Hepatocyte (in vitro differentiated cells): ENCODE data around the gene ARHGAP42. TPM values are rescaled to one million over a fixed set of nuclear protein-coding genes. Genes with fewer than 3 reads are reported as not detected.

Source experiments
- DNase-seq: peaks from one replicate; pipeline ENCODE4 v3.0.0-alpha.2; 2016; ENCODE audit warnings: low spot score
- H2AFZ ChIP-seq: fragments of 200-600 bp; sonication (generic); 2 replicates; pipeline ENCODE4 v1.6.0; 2016; ENCODE audit warnings: antibody characterized with exemption, mild to moderate bottlenecking
- H3K27ac ChIP-seq: fragments of 200-600 bp; sonication (generic); 2 replicates; pipeline ENCODE4 v1.5.1; 2016; ENCODE audit warnings: mild to moderate bottlenecking
- H3K27me3 ChIP-seq: fragments of 200-600 bp; sonication (generic); 2 replicates; pipeline ENCODE4 v1.6.1; 2016
- H3K36me3 ChIP-seq: fragments of 200-600 bp; sonication (generic); replicated peaks from 2 replicates; pipeline ENCODE4 v1.5.1; 2016; ENCODE audit warnings: low read depth; ENCODE audit not compliant: insufficient read depth
- H3K4me1 ChIP-seq: fragments of 200-600 bp; sonication (generic); 2 replicates; pipeline ENCODE4 v1.5.1; 2016; ENCODE audit warnings: mild to moderate bottlenecking, moderate library complexity; ENCODE audit not compliant: insufficient read depth
- H3K4me2 ChIP-seq: fragments of 200-600 bp; sonication (generic); 2 replicates; pipeline ENCODE4 v1.6.0; 2016
- H3K4me3 ChIP-seq: fragments of 200-600 bp; sonication (generic); 2 replicates; pipeline ENCODE4 v1.5.1; 2016; ENCODE audit warnings: mild to moderate bottlenecking
- H3K79me2 ChIP-seq: fragments of 200-600 bp; sonication (generic); 2 replicates; pipeline ENCODE4 v1.6.0; 2017; ENCODE audit warnings: mild to moderate bottlenecking
- H3K9me2 ChIP-seq: fragments of 200-600 bp; sonication (generic); replicated peaks from 2 replicates; pipeline ENCODE4 v1.6.0; 2017; ENCODE audit warnings: mild to moderate bottlenecking; ENCODE audit not compliant: insufficient read depth
- H3K9me3 ChIP-seq: fragments of 200-600 bp; sonication (generic); 2 replicates; pipeline ENCODE4 v1.5.1; 2016; ENCODE audit warnings: low read depth, mild to moderate bottlenecking
- H4K20me1 ChIP-seq: fragments of 200-600 bp; sonication (generic); 2 replicates; pipeline ENCODE4 v1.6.0; 2016; ENCODE audit warnings: mild to moderate bottlenecking; ENCODE audit not compliant: insufficient read depth, poor library complexity, severe bottlenecking
- CTCF ChIP-seq: fragments of 200-600 bp; sonication (generic); IDR thresholded peaks from 2 replicates; pipeline ENCODE4 v1.5.1; 2016; ENCODE audit warnings: antibody characterized with exemption, mild to moderate bottlenecking; ENCODE audit not compliant: poor library complexity
- EZH2 ChIP-seq: fragments of 200-600 bp; sonication (generic); IDR thresholded peaks from 2 replicates; pipeline ENCODE4 v1.6.1; 2016; ENCODE audit warnings: antibody characterized with exemption, mild to moderate bottlenecking, borderline replicate concordance
- EZH2phosphoT487 ChIP-seq: fragments of 200-600 bp; sonication (generic); IDR thresholded peaks from one replicate; pipeline ENCODE4 v1.6.1; 2018; ENCODE audit warnings: antibody characterized with exemption, mild to moderate bottlenecking, low read depth, moderate library complexity; ENCODE audit not compliant: unreplicated experiment, severe bottlenecking
- whole genome bisulfite sequencing: methylation state at CpG from one replicate; pipeline ENCODE4 v1.1.6; 2016; ENCODE audit warnings: low lambda C conversion rate; ENCODE audit errors: missing lambda C conversion rate; 5-methylcytosine and 5-hydroxymethylcytosine counted together
- polyA plus RNA-seq: library from polyadenylated mRNA; unstranded; fragments of >200 nt; fragmentation: Nextera tagmentation; extraction: Ambion mirVana; gene quantifications from 2 replicates; pipeline ENCODE4 v1.2.1, GENCODE V29; 2016
- total RNA-seq: library from RNA; depleted of rRNA; stranded (reverse); fragments of >200 nt; gene quantifications from 2 replicates; pipeline ENCODE4 v1.2.3, GENCODE V29; 2014

Gene ARHGAP42
- total and polyA plus RNA-seq, 2 experiments from 2014 or later: 8.7 to 26.5 TPM

- H3K4me2 ChIP-seq: no peak overlapping the region
- no peaks in the 10 kb centered on the region for H3K27me3 ChIP-seq
- H3K27ac ChIP-seq: no peak overlapping the region
- H3K4me3 ChIP-seq: no peak overlapping the region
- 94% methylated on average over 3 of the region's 3 CpGs for WGBS
- peaks cover 70% of the 10 kb centered on the region for H3K79me2 ChIP-seq
- no peaks in the 10 kb centered on the region for H3K9me3 ChIP-seq
- no peaks in the 10 kb centered on the region for H3K9me2 ChIP-seq
- DNase-seq: no peak
- peaks cover 11% of the 10 kb centered on the region for H3K4me1 ChIP-seq
- H4K20me1 ChIP-seq: no peaks in the 10 kb centered on the region
- no peaks in the 10 kb centered on the region for H3K36me3 ChIP-seq
- TF ChIP-seq EZH2 (no peak), EZH2phosphoT487 (no peak), CTCF (no peak)
- no peak overlapping the region for H2AFZ ChIP-seq
These were observed 28.2 kb downstream of the ARHGAP42 start for GRCh38 chr11:100715165-100715761.

GRCh38 chr11:100716838-100717237, 29.8 kb downstream of the ARHGAP42 start:
- Histone ChIP-seq H4K20me1 (no peaks in the 10 kb centered on the region), H3K36me3 (no peaks in the 10 kb centered on the region), H3K9me2 (no peaks in the 10 kb centered on the region), H3K4me2 (no peak overlapping the region), H3K9me3 (no peaks in the 10 kb centered on the region), H2AFZ (no peak overlapping the region), H3K79me2 (peaks cover 74% of the 10 kb centered on the region), H3K27me3 (no peaks in the 10 kb centered on the region), H3K27ac (no peak overlapping the region), H3K4me1 (peaks cover 11% of the 10 kb centered on the region), H3K4me3 (no peak overlapping the region)
- DNase-seq: no peak
- TF ChIP-seq CTCF (no peak), EZH2phosphoT487 (no peak), EZH2 (no peak)
- WGBS: 69% methylated on average over 3 of the region's 3 CpGs

GRCh38 chr11:100719362-100719761, 32.3 kb downstream of the ARHGAP42 start:
- peaks cover 72% of the 10 kb centered on the region for H3K79me2 ChIP-seq
- 15% methylated on average over 2 of the region's 2 CpGs for WGBS

More at GRCh38 chr11:100719362-100719761, 32.3 kb downstream of the ARHGAP42 start:
- Histone ChIP-seq H3K9me2 (no peaks in the 10 kb centered on the region), H3K27ac (peak overlapping the region; percentile 69), H3K36me3 (no peaks in the 10 kb centered on the region), H3K4me1 (peaks cover 11% of the 10 kb centered on the region), H4K20me1 (no peaks in the 10 kb centered on the region), H3K4me2 (peak overlapping the region; percentile 41), H3K4me3 (no peak overlapping the region), H3K27me3 (no peaks in the 10 kb centered on the region), H3K9me3 (no peaks in the 10 kb centered on the region), H2AFZ (no peak overlapping the region)
- DNase-seq: peak; percentile 26
- TF ChIP-seq CTCF: no peak
